Measurements from ENCODE around the gene MSX1. TPM values are rescaled to one million over a fixed set of nuclear protein-coding genes. Genes with fewer than 3 reads are reported as not detected.

Gene MSX1
- total and polyA plus RNA-seq, 2 of the 8 experiments (the other 6 are each of a cell fraction or from before 2014, with no cell fraction given), result 0.47 TPM; not detected in 1

GRCh38 chr4:4825431-4825830 lies 34.0 kb upstream of the MSX1 start:
- no peaks in the 10 kb centered on the region for H3K79me2 ChIP-seq (ENCODE audit: control insufficient read depth in 1 of 2, insufficient read depth in 2 of 2, low read length in 2 of 2)
- H3K23ac ChIP-seq (ENCODE audit: insufficient read length), result no peak overlapping the region
- no peak overlapping the region for H2BK12ac ChIP-seq (ENCODE audit: low read depth, low read length)
- no peak overlapping the region for H2BK120ac ChIP-seq (replicated peaks; ENCODE audit: low read depth, low read length)
- H3K9me3 ChIP-seq (ENCODE audit: insufficient read depth in 2 of 2, low read depth in 1 of 2, low read length in 1 of 2), result peaks cover 6 to 8% of the 10 kb centered on the region in 2 experiments; a peak in 1 of 4 replicates
- no peak overlapping the region for H3K27ac ChIP-seq (ENCODE audit: low read depth, low read length)
- FAIRE-seq (no peak), DNase-seq (ENCODE audit: low read depth in 1 of 2, low spot score in 2 of 2) (no peak)
- H4K91ac ChIP-seq (replicated peaks; ENCODE audit: insufficient read length, low read length), result no peak overlapping the region
- H4K20me1 ChIP-seq (replicated peaks in 1 of 2; ENCODE audit: control insufficient read depth in 1 of 2, insufficient read depth in 2 of 2, low read length in 2 of 2), result no peaks in the 10 kb centered on the region
- no peak overlapping the region for H3K18ac ChIP-seq (ENCODE audit: extremely low read depth, low read length)
- H4K8ac ChIP-seq (ENCODE audit: extremely low read depth, insufficient read depth, low read length), result no peak overlapping the region
- WGBS, 2 experiments (ENCODE audit: extremely low coverage in 1 of 2, insufficient coverage in 1 of 2, insufficient read length in 1 of 2, insufficient replicate concordance in 2 of 2, low coverage in 1 of 2, low lambda C conversion rate in 2 of 2, missing lambda C conversion rate in 1 of 2), result 88% methylated on average over 7 of the region's 7 CpGs; no CpG with 5 or more reads in 1 of the 2 experiments
- no peak overlapping the region for H2BK20ac ChIP-seq (ENCODE audit: low read length)
- H3K4me1 ChIP-seq (replicated peaks in 1 of 4; ENCODE audit: control insufficient read depth in 3 of 4, insufficient read depth in 4 of 4, low read length in 3 of 4), result no peaks in the 10 kb centered on the region
- H3K56ac ChIP-seq (replicated peaks; ENCODE audit: insufficient read length, low read depth, low read length), result no peak overlapping the region
- no peak overlapping the region for H3K4ac ChIP-seq (replicated peaks; ENCODE audit: insufficient read length, low read depth, low read length)
- H4K5ac ChIP-seq (ENCODE audit: insufficient read length, low read depth, low read length), result no peak overlapping the region
- H2AK5ac ChIP-seq (ENCODE audit: low read depth, low read length), result no peak overlapping the region
- H2AFZ ChIP-seq (ENCODE audit: low read length), result no peak overlapping the region
- ChIA-PET CTCF (ENCODE audit: partially characterized antibody) (interaction anchor here (1.8 kb wide), 1 partner anchor 11 kb away, joined by 7 read pairs; no protein-coding TSS in a partner anchor), POLR2A (ENCODE audit: partially characterized antibody) (no interaction called here)
- no peaks in the 10 kb centered on the region for H3K79me1 ChIP-seq (ENCODE audit: low read depth, low read length)
- TF ChIP-seq POLR2AphosphoS5 (IDR thresholded peaks at IDR 0.05; ENCODE audit: low read depth, low read length), result no peak
- no peak for TF ChIP-seq RXRA (IDR thresholded peaks at IDR 0.05; ENCODE audit: insufficient read depth, low read depth, low read length)
- TF ChIP-seq CBX8 (IDR thresholded peaks at IDR 0.05; ENCODE audit: borderline replicate concordance, low read depth, low read length), result no peak
- no peak for TF ChIP-seq NANOG (IDR thresholded peaks at IDR 0.05; ENCODE audit: insufficient read depth, low read depth, low read length, poor library complexity, severe bottlenecking)
- no peak for TF ChIP-seq CHD2 (IDR thresholded peaks at IDR 0.05; ENCODE audit: low read length)
- no peak for TF ChIP-seq SP4 (IDR thresholded peaks at IDR 0.05; ENCODE audit: low read length)
- no peak for TF ChIP-seq YY1 (IDR thresholded peaks at IDR 0.05; ENCODE audit: low read depth, low read length)
- no peak for TF ChIP-seq TBP (IDR thresholded peaks at IDR 0.05; ENCODE audit: low read depth, low read length)
- H2BK5ac ChIP-seq (ENCODE audit: low read depth, low read length), result no peak overlapping the region
- no peak overlapping the region for H3K9ac ChIP-seq (replicated peaks in 1 of 4; ENCODE audit: extremely low read depth in 1 of 4, low read depth in 3 of 4, low read length in 3 of 4)
- H3K4me2 ChIP-seq (ENCODE audit: insufficient read depth in 1 of 2, low read depth in 2 of 2, low read length in 2 of 2), result no peak overlapping the region
- H3K14ac ChIP-seq (ENCODE audit: insufficient read length), result no peak overlapping the region
- H2BK15ac ChIP-seq (ENCODE audit: low read length), result no peak overlapping the region
- H3K27me3 ChIP-seq (replicated peaks in 1 of 4; ENCODE audit: control insufficient read depth in 3 of 4, extremely low read depth in 1 of 4, insufficient read depth in 3 of 4, low read length in 3 of 4), result peaks cover 0 to 6% (median 0%) of the 10 kb centered on the region in 4 experiments; a peak in 3 of 7 replicates
- no peak overlapping the region for H3K4me3 ChIP-seq (ENCODE audit: extremely low read depth in 1 of 4, insufficient read depth in 2 of 4, low read depth in 3 of 4, low read length in 4 of 4)
- peaks cover 3% of the 10 kb centered on the region; the same call in 1 of the 2 replicates for H3K23me2 ChIP-seq (ENCODE audit: low read depth, low read length)
- H3K36me3 ChIP-seq (ENCODE audit: control insufficient read depth in 2 of 4, insufficient read depth in 4 of 4, low read length in 3 of 4), result no peaks in the 10 kb centered on the region
